Measurements from ENCODE around the gene CANX.

Gene CANX

GRCh38 chr5:179749857-179750508 is 51.2 kb downstream of the CANX start:
- no peak for DNase-seq (ENCODE audit: low read depth, low spot score)

GRCh38 chr5:179753971-179754370 is 55.2 kb downstream of the CANX start:
- no peak for DNase-seq (ENCODE audit: low read depth, low spot score)

- no peak for DNase-seq (ENCODE audit: low read depth, low spot score)
These were observed 56.3 kb downstream of the CANX start for GRCh38 chr5:179755022-179755421.

- DNase-seq (ENCODE audit: low read depth, low spot score): no peak
These were observed 60.2 kb downstream of the CANX start for GRCh38 chr5:179758955-179759354.

- DNase-seq (ENCODE audit: low read depth, low spot score): no peak
These were observed 61.1 kb downstream of the CANX start for GRCh38 chr5:179759581-179760551.

- DNase-seq (ENCODE audit: low read depth, low spot score): no peak
These were observed 63.5 kb downstream of the CANX start for GRCh38 chr5:179762079-179762780.

GRCh38 chr5:179762781-179763176 is 64.0 kb downstream of the CANX start:
- DNase-seq (ENCODE audit: low read depth, low spot score): no peak

GRCh38 chr5:179763215-179763945 is 64.6 kb downstream of the CANX start:
- no peak for DNase-seq (ENCODE audit: low read depth, low spot score)

GRCh38 chr5:179764056-179764455 is 65.3 kb downstream of the CANX start:
- no peak for DNase-seq (ENCODE audit: low read depth, low spot score)

GRCh38 chr5:179765400-179765799 is 66.6 kb downstream of the CANX start:
- no peak for DNase-seq (ENCODE audit: low read depth, low spot score)

- DNase-seq (ENCODE audit: low read depth, low spot score): no peak
These were observed 67.4 kb downstream of the CANX start for GRCh38 chr5:179766021-179766725.

GRCh38 chr5:179766726-179767455 is 68.1 kb downstream of the CANX start:
- no peak for DNase-seq (ENCODE audit: low read depth, low spot score)

GRCh38 chr5:179767496-179768100 is 68.8 kb downstream of the CANX start:
- DNase-seq (ENCODE audit: low read depth, low spot score): no peak

GRCh38 chr5:179768326-179769085 is 69.7 kb downstream of the CANX start:
- no peak for DNase-seq (ENCODE audit: low read depth, low spot score)

GRCh38 chr5:179769271-179769670 is 70.5 kb downstream of the CANX start:
- no peak for DNase-seq (ENCODE audit: low read depth, low spot score)

GRCh38 chr5:179769796-179770195 is 71.0 kb downstream of the CANX start:
- no peak for DNase-seq (ENCODE audit: low read depth, low spot score)

GRCh38 chr5:179771311-179771895 is 72.6 kb downstream of the CANX start:
- no peak for DNase-seq (ENCODE audit: low read depth, low spot score)

GRCh38 chr5:179772351-179772750 is 73.6 kb downstream of the CANX start:
- no peak for DNase-seq (ENCODE audit: low read depth, low spot score)

GRCh38 chr5:179773686-179774040 is 74.9 kb downstream of the CANX start:
- DNase-seq (ENCODE audit: low read depth, low spot score): no peak
